Neuronal stem cell (in vitro differentiated cells): ENCODE results near the gene UIMC1.

Experiments
- DNase-seq: peaks from one replicate; pipeline ENCODE4 v3.0.0-alpha.2; 2013; ENCODE audit warnings: low spot score
- H2AFZ ChIP-seq: one replicate; pipeline ENCODE4 v1.6.1; 2013; ENCODE audit warnings: mild to moderate bottlenecking, low read length, inconsistent platforms
- H2AK5ac ChIP-seq: 2 replicates; pipeline ENCODE4 v1.6.1; 2013; ENCODE audit warnings: low read depth, mild to moderate bottlenecking, inconsistent platforms, low read length, moderate library complexity, mixed read lengths
- H2BK120ac ChIP-seq: 2 replicates; pipeline ENCODE4 v1.6.1; 2013; ENCODE audit warnings: low read depth, mild to moderate bottlenecking, inconsistent platforms, low read length, moderate library complexity, mixed read lengths
- H2BK12ac ChIP-seq: one replicate; pipeline ENCODE4 v1.6.1; 2013; ENCODE audit warnings: low read length, inconsistent platforms
- H2BK15ac ChIP-seq: 2 replicates; pipeline ENCODE4 v1.6.1; 2013; ENCODE audit warnings: mild to moderate bottlenecking, low read length, inconsistent platforms, mixed read lengths
- H2BK5ac ChIP-seq: one replicate; pipeline ENCODE4 v1.6.1; 2013; ENCODE audit warnings: inconsistent platforms, mild to moderate bottlenecking, low read length, moderate library complexity
- H3K14ac ChIP-seq: one replicate; pipeline ENCODE4 v1.6.1; 2013; ENCODE audit warnings: low read length, inconsistent platforms
- H3K18ac ChIP-seq: 2 replicates; pipeline ENCODE4 v1.6.1; 2013; ENCODE audit warnings: low read length, inconsistent platforms
- H3K23ac ChIP-seq: 2 replicates; pipeline ENCODE4 v1.6.1; 2013; ENCODE audit warnings: low read depth, mild to moderate bottlenecking, mixed read lengths, low read length, inconsistent platforms; ENCODE audit not compliant: poor library complexity
- H3K27ac ChIP-seq: replicated peaks from 3 replicates; pipeline ENCODE4 v1.5.1; 2013; ENCODE audit warnings: low read length, inconsistent platforms
- H3K27me3 ChIP-seq, 3 experiments: 2 replicates each; pipeline ENCODE4 v1.6.1; 2013; ENCODE audit warnings: low read length in 3 of 3, mild to moderate bottlenecking in 2 of 3, inconsistent platforms in 1 of 3, low read depth in 1 of 3, mixed read lengths in 1 of 3, moderate library complexity in 1 of 3; ENCODE audit not compliant: control insufficient read depth in 3 of 3, insufficient read depth in 3 of 3
- H3K36me3 ChIP-seq, 2 donors: replicated peaks in 1 of 2; 2 replicates each; pipeline ENCODE4 v1.6.1; 2013; ENCODE audit warnings: low read length in 2 of 2; ENCODE audit not compliant: control insufficient read depth in 2 of 2, insufficient read depth in 2 of 2
- H3K4ac ChIP-seq: 2 replicates; pipeline ENCODE4 v1.6.1; 2013; ENCODE audit warnings: inconsistent platforms, mild to moderate bottlenecking, low read length, moderate library complexity
- H3K4me1 ChIP-seq, 2 donors: 1 replicate in 1 of 2; 2 replicates in 1 of 2; pipeline ENCODE4 v1.6.1; 2013; ENCODE audit warnings: low read length in 2 of 2, low read depth in 1 of 2; ENCODE audit not compliant: control insufficient read depth in 2 of 2, insufficient read depth in 1 of 2
- H3K4me2 ChIP-seq: one replicate; pipeline ENCODE4 v1.6.1; 2013; ENCODE audit warnings: mild to moderate bottlenecking, low read length, inconsistent platforms; ENCODE audit not compliant: insufficient read depth, poor library complexity, severe bottlenecking
- H3K4me3 ChIP-seq, 2 donors: 2 replicates each; pipeline ENCODE4 v1.5.1; 2013; ENCODE audit warnings: low read length in 2 of 2, mild to moderate bottlenecking in 2 of 2, inconsistent platforms in 1 of 2, moderate library complexity in 1 of 2
- H3K79me1 ChIP-seq: one replicate; pipeline ENCODE4 v1.6.1; 2013; ENCODE audit warnings: low read depth, mild to moderate bottlenecking, inconsistent platforms, low read length, moderate library complexity
- H3K9ac ChIP-seq: one replicate; pipeline ENCODE4 v1.6.1; 2013; ENCODE audit warnings: mild to moderate bottlenecking, low read depth, low read length, inconsistent platforms; ENCODE audit not compliant: poor library complexity
- H3K9me3 ChIP-seq, 2 donors: replicated peaks in 1 of 2; 2 replicates each; pipeline versions ENCODE3 to v1.6.1; 2013; ENCODE audit warnings: low read length in 2 of 2, mild to moderate bottlenecking in 2 of 2, inconsistent platforms in 1 of 2, low read depth in 1 of 2, mixed read lengths in 1 of 2, moderate library complexity in 1 of 2; ENCODE audit not compliant: control insufficient read depth in 2 of 2, insufficient read depth in 1 of 2
- H4K8ac ChIP-seq: one replicate; pipeline ENCODE4 v1.6.1; 2013; ENCODE audit warnings: low read depth, mild to moderate bottlenecking, inconsistent platforms, low read length, moderate library complexity
- H4K91ac ChIP-seq: one replicate; pipeline ENCODE4 v1.6.1; 2013; ENCODE audit warnings: low read length, low read depth, mild to moderate bottlenecking, inconsistent platforms; ENCODE audit not compliant: poor library complexity
- WGBS, 2 donors: extraction: QIAGEN DNeasy Blood & Tissue Kit; methylation state at CpG; one replicate each; pipeline ENCODE4 v1.1.7; 2013; ENCODE audit warnings: missing lambda C conversion rate in 2 of 2, mixed read lengths in 1 of 2; ENCODE audit not compliant: insufficient read length in 2 of 2, insufficient replicate concordance in 1 of 2; ENCODE audit errors: extremely low coverage in 2 of 2; 5-methylcytosine and 5-hydroxymethylcytosine counted together

Gene UIMC1

DNA sequence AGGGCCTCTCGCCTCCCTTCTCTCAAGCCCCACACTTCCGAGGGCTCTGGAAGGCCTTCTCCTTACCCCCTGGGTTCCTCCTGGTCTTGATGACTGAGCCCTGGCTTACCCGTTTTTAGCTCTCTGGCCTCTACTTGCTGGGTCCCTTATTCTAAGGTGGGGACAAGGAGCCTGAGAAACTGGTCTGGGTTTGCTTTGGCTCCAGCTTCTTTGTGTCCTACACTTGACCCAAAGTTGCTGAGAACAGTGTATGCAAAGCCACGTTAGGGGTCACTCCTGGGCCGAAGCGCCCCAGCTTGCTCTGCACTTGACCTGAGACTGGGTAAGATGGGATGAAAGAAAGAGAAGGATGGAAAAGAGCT is 16.7 kb upstream of the UIMC1 start:
- Histone ChIP-seq H2BK5ac (no peak overlapping the region), H3K27me3 (no peaks in the 10 kb centered on the region), H2BK15ac (no peak overlapping the region), H2AFZ (peak overlapping the region; percentile 98), H3K4ac (no peak overlapping the region), H3K79me1 (no peaks in the 10 kb centered on the region), H4K91ac (no peak overlapping the region), H3K9ac (peak overlapping the region; percentile 93), H3K36me3 (peaks cover 0 to 38% of the 10 kb centered on the region in 2 donors), H3K4me2 (peak overlapping the region; percentile 70), H2BK120ac (no peak overlapping the region), H3K14ac (no peak overlapping the region), H3K23ac (no peak overlapping the region), H2BK12ac (no peak overlapping the region), H3K4me1 (peaks cover 7 to 11% of the 10 kb centered on the region in 2 donors), H2AK5ac (no peak overlapping the region), H3K4me3 (peak overlapping the region; percentile 78 to 95), H3K27ac (no peak overlapping the region), H3K9me3 (no peaks in the 10 kb centered on the region), H4K8ac (no peak overlapping the region), H3K18ac (no peak overlapping the region)
- WGBS, 2 donors: no CpG with 5 or more reads among the region's 6 CpGs
- no peak for DNase-seq

DNA sequence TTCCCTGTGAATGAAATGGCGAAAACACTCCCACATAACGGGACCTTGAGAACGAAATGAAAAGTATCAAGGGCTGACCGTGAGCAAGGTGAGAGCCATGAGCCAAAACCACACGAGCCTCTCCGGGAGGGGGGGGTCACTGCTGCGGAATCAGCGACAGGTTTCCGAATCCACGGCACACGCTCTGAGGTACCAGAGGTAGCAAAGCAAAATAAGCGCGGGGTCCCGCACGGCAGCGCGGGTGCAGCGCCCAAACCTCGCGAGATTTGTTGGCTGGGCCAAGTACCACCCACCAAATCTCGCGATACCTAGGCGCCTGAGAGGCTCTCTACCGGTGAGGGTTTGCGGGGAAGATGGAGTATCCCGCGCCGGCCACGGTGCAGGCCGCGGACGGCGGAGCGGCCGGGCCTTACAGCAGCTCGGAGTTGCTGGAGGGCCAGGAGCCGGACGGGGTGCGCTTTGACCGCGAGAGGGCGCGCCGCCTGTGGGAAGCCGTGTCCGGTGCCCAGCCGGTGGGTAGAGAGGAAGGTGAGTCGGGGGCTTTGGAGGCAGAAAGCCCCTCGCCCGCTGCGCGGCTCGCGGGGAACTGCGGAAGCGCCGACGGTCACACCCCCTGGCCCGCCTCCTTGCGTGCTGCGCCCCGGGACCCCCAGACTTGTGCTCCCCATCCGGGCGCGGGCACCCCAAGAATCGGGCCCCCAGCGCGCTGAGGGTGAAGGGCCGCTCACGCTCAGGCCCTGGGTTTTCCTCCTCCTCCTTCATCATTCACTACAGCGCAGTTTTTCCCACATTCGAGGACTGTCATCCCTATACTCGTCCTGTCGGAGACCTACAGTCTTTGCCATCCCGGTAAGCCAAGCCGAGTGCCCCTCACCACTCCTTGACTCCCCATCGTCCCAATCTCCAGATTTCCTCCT is 16.1 kb upstream of the UIMC1 start, which contains the start of gene ZNF346:
Gene ZNF346, plus strand, starts transcription at position 311 of the 917 bp plus-strand sequence. Its CDS starts 43 bp downstream, at position 354.
- Histone ChIP-seq H4K8ac (no peak within 1 kb of the TSS), H2BK12ac (no peak within 1 kb of the TSS), H3K4me2 (peak within 1 kb of the TSS; percentile 70), H2BK15ac (no peak within 1 kb of the TSS), H3K18ac (peak within 1 kb of the TSS; percentile 96), H3K9ac (peak within 1 kb of the TSS; percentile 93), H2BK120ac (no peak within 1 kb of the TSS), H3K79me1 (no peaks in the 10 kb centered on the region), H3K27ac (peak within 1 kb of the TSS; percentile 87), H3K4ac (no peak within 1 kb of the TSS), H2AFZ (peak within 1 kb of the TSS; percentile 98), H4K91ac (no peak within 1 kb of the TSS), H2BK5ac (peak within 1 kb of the TSS; percentile 26), H2AK5ac (no peak within 1 kb of the TSS), H3K27me3 (no peaks in the 10 kb centered on the region), H3K4me3 (peak within 1 kb of the TSS; percentile 78 to 95), H3K4me1 (peaks cover 7 to 12% of the 10 kb centered on the region in 2 donors), H3K23ac (peak within 1 kb of the TSS; percentile 58), H3K14ac (no peak within 1 kb of the TSS), H3K36me3 (peaks cover 0 to 32% of the 10 kb centered on the region in 2 donors), H3K9me3 (no peaks in the 10 kb centered on the region)
- DNase-seq: peak; percentile 93
- no CpG with 5 or more reads among the region's 77 CpGs for WGBS, 2 donors

DNA sequence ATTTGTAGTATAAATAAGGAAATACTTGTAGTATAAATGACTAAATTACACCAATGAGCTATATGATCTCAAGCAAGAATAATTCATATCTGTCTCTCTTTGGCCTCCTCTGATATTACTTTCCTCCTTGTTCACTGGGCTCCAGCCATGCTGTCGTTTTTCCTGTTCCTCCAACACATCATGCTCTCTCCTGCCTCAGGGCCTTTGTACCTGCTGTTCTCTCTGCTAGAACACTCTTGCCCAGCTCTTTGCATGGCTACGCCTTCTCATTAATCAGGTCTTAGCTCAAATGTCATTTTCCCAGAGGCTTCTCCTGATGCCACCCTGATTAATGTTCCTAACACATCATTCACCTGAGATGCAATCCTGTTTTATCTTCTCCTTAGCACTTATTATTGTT is 13.5 kb upstream of the UIMC1 start:
- DNase-seq: no peak
- Histone ChIP-seq H4K8ac (no peak overlapping the region), H3K14ac (no peak overlapping the region), H3K27me3 (no peaks in the 10 kb centered on the region), H3K9ac (no peak overlapping the region), H3K18ac (no peak overlapping the region), H3K27ac (no peak overlapping the region), H3K4ac (no peak overlapping the region), H3K4me2 (no peak overlapping the region), H3K23ac (no peak overlapping the region), H3K79me1 (no peaks in the 10 kb centered on the region), H2BK120ac (no peak overlapping the region), H3K4me3 (no peak overlapping the region), H3K36me3 (peaks cover 0 to 10% of the 10 kb centered on the region in 2 donors), H3K9me3 (no peaks in the 10 kb centered on the region), H2BK5ac (no peak overlapping the region), H2AK5ac (no peak overlapping the region), H2AFZ (no peak overlapping the region), H3K4me1 (peaks cover 7 to 12% of the 10 kb centered on the region in 2 donors), H2BK15ac (no peak overlapping the region), H2BK12ac (no peak overlapping the region), H4K91ac (no peak overlapping the region)
- no CpG with 5 or more reads among the region's 2 CpGs for WGBS, 2 donors

DNA sequence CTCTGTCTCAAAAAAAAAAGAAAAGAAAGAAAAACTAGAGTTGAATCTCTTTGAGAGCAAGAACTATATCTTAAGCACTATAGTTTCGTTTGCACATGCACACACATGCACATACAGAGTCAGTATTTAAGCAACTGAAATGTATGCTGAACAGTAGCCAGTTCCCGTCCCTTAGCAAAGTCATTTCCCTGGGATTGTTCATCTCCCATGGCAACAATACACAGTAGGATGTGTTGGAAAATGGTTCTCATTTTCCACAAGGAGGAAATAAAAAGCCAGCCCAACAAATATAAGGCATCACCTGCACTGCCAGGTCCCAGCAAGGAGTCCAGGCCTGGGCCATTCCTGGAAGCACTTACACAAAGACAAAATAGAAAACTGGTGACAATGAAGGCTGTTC is 11.8 kb upstream of the UIMC1 start:
- H3K9ac ChIP-seq: no peak overlapping the region
- WGBS, 2 donors: no CpG with 5 or more reads among the region's 2 CpGs
- H3K27ac ChIP-seq: no peak overlapping the region

More for the DNA sequence above, 11.8 kb upstream of the UIMC1 start:
- Histone ChIP-seq H3K36me3 (no peaks in the 10 kb centered on the region), H3K14ac (no peak overlapping the region), H2BK15ac (no peak overlapping the region), H3K18ac (no peak overlapping the region), H2BK5ac (no peak overlapping the region), H3K4ac (no peak overlapping the region), H4K91ac (no peak overlapping the region), H2AK5ac (no peak overlapping the region), H3K4me3 (no peak overlapping the region), H2BK120ac (no peak overlapping the region), H3K27me3 (no peaks in the 10 kb centered on the region), H2BK12ac (no peak overlapping the region), H4K8ac (no peak overlapping the region), H3K4me1 (peaks cover 2 to 12% of the 10 kb centered on the region in 2 donors), H3K4me2 (no peak overlapping the region), H2AFZ (no peak overlapping the region), H3K9me3 (no peaks in the 10 kb centered on the region), H3K23ac (no peak overlapping the region), H3K79me1 (no peaks in the 10 kb centered on the region)
- DNase-seq: no peak
